ENCODE data around the gene PLD2.
"Not testable (repeated sequence)": the region's sequence is repeated elsewhere in the genome, so short reads cannot be mapped to it uniquely, and the experiment has no call there.

Gene PLD2

GRCh38 chr17:4837471-4838308 lies 30.7 kb downstream of the PLD2 start:
- no peak for DNase-seq

GRCh38 chr17:4838309-4838785 lies 31.4 kb downstream of the PLD2 start:
- DNase-seq = no peak

- no peak for DNase-seq
Observed at GRCh38 chr17:4839221-4839620, 32.3 kb downstream of the PLD2 start.

- no peak for DNase-seq
Observed at GRCh38 chr17:4839965-4840892, 33.3 kb downstream of the PLD2 start.

- DNase-seq = no peak
Observed at GRCh38 chr17:4840893-4841242, 33.9 kb downstream of the PLD2 start.

- no peak for DNase-seq
Observed at GRCh38 chr17:4842376-4842775, 35.4 kb downstream of the PLD2 start.

- no peak for DNase-seq
Observed at GRCh38 chr17:4843321-4844000, 36.5 kb downstream of the PLD2 start.

GRCh38 chr17:4845118-4845517 lies 38.2 kb downstream of the PLD2 start:
- DNase-seq = peak in 1 of 2 donors; percentile 29

- no peak for DNase-seq
Observed at GRCh38 chr17:4846635-4847390, 39.9 kb downstream of the PLD2 start.

GRCh38 chr17:4849011-4849536 lies 42.1 kb downstream of the PLD2 start:
- DNase-seq = no peak

- no peak for DNase-seq
Observed at GRCh38 chr17:4850246-4850645, 43.3 kb downstream of the PLD2 start.

- DNase-seq = no peak
Observed at GRCh38 chr17:4851084-4851483, 44.1 kb downstream of the PLD2 start.

GRCh38 chr17:4852567-4853207 lies 45.7 kb downstream of the PLD2 start:
- no peak for DNase-seq

GRCh38 chr17:4853208-4853671 lies 46.3 kb downstream of the PLD2 start:
- DNase-seq = no peak

- no peak for DNase-seq
Observed at GRCh38 chr17:4854111-4854681, 47.2 kb downstream of the PLD2 start.

GRCh38 chr17:4856271-4856936 lies 49.5 kb downstream of the PLD2 start:
- no peak for DNase-seq

GRCh38 chr17:4856937-4857314 lies 50.0 kb downstream of the PLD2 start:
- no peak for DNase-seq

- not testable (repeated sequence) for DNase-seq
Observed at GRCh38 chr17:4857347-4857746, 50.4 kb downstream of the PLD2 start.

GRCh38 chr17:4858068-4858881 lies 51.3 kb downstream of the PLD2 start:
- DNase-seq = no peak

- no peak for DNase-seq
Observed at GRCh38 chr17:4858882-4859260, 51.9 kb downstream of the PLD2 start.
